OCI-LY1 (cell line): ENCODE results near the gene PRR22.

Source experiments
- CTCF ChIP-seq: fragments of 200-600 bp; sonication (generic), shearing (Covaris generic); IDR thresholded peaks from 2 replicates; pipeline ENCODE4 v1.5.1; 2017; ENCODE audit warnings: mild to moderate bottlenecking, antibody characterized with exemption, low read length, moderate library complexity, mixed read lengths
- EZH2 ChIP-seq: fragments of 200-600 bp; sonication (generic), shearing (Covaris generic); IDR thresholded peaks from 2 replicates; pipeline ENCODE4 v1.8.0; 2017; ENCODE audit warnings: borderline replicate concordance, mixed run types, mild to moderate bottlenecking, antibody characterized with exemption, low read length, moderate library complexity, mixed read lengths

GRCh38 chr19:5790559-5791520, 6.3 kb upstream of the PRR22 start, which contains the start of gene DUS3L:
- TF ChIP-seq EZH2 (no peak), CTCF (no peak)
